Muscle of leg (tissue), 11 donors: ENCODE measurements around the gene NLRP14. TPM values are rescaled to one million over a fixed set of nuclear protein-coding genes. Genes with fewer than 3 reads are reported as not detected.

ENCODE experiments used
- DNase-seq: peaks from one replicate; pipeline ENCODE4 v3.0.0; 2013
- H3K27ac ChIP-seq: one replicate; pipeline ENCODE4 v1.5.1; 2013; ENCODE audit warnings: mild to moderate bottlenecking, low read length, control low read depth
- H3K27me3 ChIP-seq: one replicate; pipeline ENCODE4 v1.6.1; 2013; ENCODE audit warnings: low read length; ENCODE audit not compliant: control insufficient read depth, insufficient read depth
- H3K36me3 ChIP-seq: one replicate; pipeline ENCODE4 v1.6.1; 2013; ENCODE audit warnings: low read length; ENCODE audit not compliant: control insufficient read depth, insufficient read depth
- H3K4me1 ChIP-seq: one replicate; pipeline ENCODE4 v1.6.1; 2013; ENCODE audit warnings: low read length; ENCODE audit not compliant: control insufficient read depth, insufficient read depth
- H3K4me3 ChIP-seq: one replicate; pipeline ENCODE4 v1.5.1; 2013; ENCODE audit warnings: low read length, control low read depth
- H3K9me3 ChIP-seq: replicated peaks from 2 replicates; pipeline ENCODE4 v1.6.1; 2013; ENCODE audit warnings: low read depth, low read length; ENCODE audit not compliant: control insufficient read depth
- WGBS: methylation state at CpG from one replicate; pipeline ENCODE4 v1.1.5; 2013; ENCODE audit warnings: missing lambda C conversion rate; ENCODE audit not compliant: insufficient coverage; 5-methylcytosine and 5-hydroxymethylcytosine counted together
- polyA plus RNA-seq, 8 donors: library from polyadenylated mRNA; unstranded; fragments of 120-200 nt; gene quantifications; one replicate each; pipeline versions ENCODE4 v1.2.1 to v1.2.3, GENCODE V29; 2013; ENCODE audit warnings: inconsistent platforms in 1 of 8, low replicate concordance in 1 of 8; ENCODE audit not compliant: insufficient read length in 8 of 8, insufficient read depth in 1 of 8
- total RNA-seq: library from RNA; stranded (reverse); fragments of 120-200 nt; gene quantifications from one replicate; pipeline ENCODE4 v1.2.4, GENCODE V29; 2013

NLRP14 gene
- total and polyA plus RNA-seq, 9 donors, result 0.04 to 0.07 (median 0.05) TPM; not detected in 1

DNA sequence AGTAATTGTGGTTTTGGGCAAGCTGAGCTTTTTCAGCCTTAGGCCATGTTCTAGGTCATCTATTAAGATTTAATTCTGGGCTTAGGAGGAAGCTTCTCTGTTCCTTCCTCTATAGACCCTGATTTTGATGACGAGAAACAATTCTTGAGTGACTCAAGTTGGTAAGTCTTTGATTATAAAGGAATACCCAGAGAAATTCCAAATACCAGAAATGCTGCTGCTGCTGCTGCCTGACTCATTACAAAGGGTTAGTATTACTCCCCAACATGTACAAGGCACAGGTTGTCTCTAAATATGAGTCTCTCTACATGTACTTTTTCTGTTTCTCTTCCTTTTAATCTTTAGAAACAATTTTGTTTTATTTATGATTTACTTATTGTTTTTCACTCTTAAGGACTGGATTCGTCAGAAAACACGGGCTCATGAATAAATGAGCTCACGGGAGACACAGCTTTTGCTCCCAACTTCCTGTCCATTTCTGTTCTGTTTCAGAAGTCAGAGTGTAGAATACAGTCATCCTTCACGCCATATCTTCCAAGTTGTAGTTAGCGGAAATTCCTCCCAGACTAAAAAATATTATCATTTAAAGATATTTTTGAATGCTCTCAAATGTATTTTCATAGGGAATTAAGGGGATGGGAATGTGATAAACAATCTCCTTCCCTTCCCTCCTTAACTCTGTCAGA lies 36.7 kb downstream of the NLRP14 start:
- no peaks in the 10 kb centered on the region for H3K27me3 ChIP-seq

DNA sequence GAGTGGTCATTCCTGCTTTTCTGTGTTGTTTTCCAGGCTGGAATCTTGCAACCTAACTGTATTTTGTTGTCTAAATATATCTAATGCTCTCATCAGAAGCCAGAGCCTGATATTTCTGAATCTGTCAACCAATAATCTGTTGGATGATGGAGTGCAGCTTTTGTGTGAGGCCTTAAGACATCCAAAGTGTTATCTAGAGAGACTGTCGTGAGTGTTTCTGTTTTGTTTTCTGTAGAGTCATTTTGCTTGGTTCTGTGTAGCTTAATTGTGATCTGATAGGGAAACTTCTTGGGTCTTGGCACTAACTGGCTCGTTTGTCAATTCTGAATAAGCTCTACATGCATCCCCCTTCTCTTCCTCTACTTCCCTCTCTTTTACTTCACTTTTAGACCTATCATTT lies 37.4 kb downstream of the NLRP14 start:
- H3K36me3 ChIP-seq, result no peaks in the 10 kb centered on the region
- no peak for DNase-seq
- no peaks in the 10 kb centered on the region for H3K27me3 ChIP-seq
- no CpG with 5 or more reads among the region's 2 CpGs for WGBS
- H3K4me1 ChIP-seq, result no peaks in the 10 kb centered on the region
- H3K4me3 ChIP-seq, result no peak overlapping the region
- no peak overlapping the region for H3K27ac ChIP-seq
- no peaks in the 10 kb centered on the region for H3K9me3 ChIP-seq

More for the DNA sequence above, 36.7 kb downstream of the NLRP14 start:
- Histone ChIP-seq H3K9me3 (no peaks in the 10 kb centered on the region), H3K4me3 (no peak overlapping the region), H3K27ac (no peak overlapping the region), H3K4me1 (no peaks in the 10 kb centered on the region), H3K36me3 (no peaks in the 10 kb centered on the region)
- no peak for DNase-seq
- WGBS, result no CpG with 5 or more reads among the region's 6 CpGs

- no peak for DNase-seq
- Histone ChIP-seq H3K27ac (no peak overlapping the region), H3K4me1 (no peaks in the 10 kb centered on the region), H3K27me3 (no peaks in the 10 kb centered on the region), H3K4me3 (no peak overlapping the region), H3K9me3 (no peaks in the 10 kb centered on the region), H3K36me3 (no peaks in the 10 kb centered on the region)
- no CpG with 5 or more reads among the region's 1 CpG for WGBS
Observed at GRCh38 chr11:7060868-7061267, 40.6 kb downstream of the NLRP14 start.

DNA sequence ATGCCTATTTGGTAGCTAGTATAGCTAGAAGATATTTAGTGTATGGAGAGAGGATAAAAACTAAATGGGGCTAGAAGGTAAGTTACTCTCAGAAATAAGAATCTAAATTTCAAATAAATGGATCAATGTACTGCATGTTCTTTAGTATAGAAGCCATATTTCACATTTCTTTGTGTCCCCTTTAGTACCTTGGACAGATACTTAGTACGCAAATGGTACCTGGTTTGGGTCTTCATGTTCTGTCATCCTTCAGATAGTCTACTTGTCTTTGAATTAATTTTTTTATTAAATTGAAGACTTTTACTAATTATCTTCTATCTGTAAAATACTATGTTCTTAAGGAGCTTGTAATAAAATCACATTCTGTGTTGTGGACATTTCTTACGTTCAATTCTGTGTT lies 42.3 kb downstream of the NLRP14 start:
- Histone ChIP-seq H3K9me3 (no peaks in the 10 kb centered on the region), H3K27me3 (no peaks in the 10 kb centered on the region), H3K4me3 (no peak overlapping the region), H3K4me1 (no peaks in the 10 kb centered on the region), H3K36me3 (no peaks in the 10 kb centered on the region), H3K27ac (no peak overlapping the region)
- no CpG with 5 or more reads among the region's 2 CpGs for WGBS
- no peak for DNase-seq

DNA sequence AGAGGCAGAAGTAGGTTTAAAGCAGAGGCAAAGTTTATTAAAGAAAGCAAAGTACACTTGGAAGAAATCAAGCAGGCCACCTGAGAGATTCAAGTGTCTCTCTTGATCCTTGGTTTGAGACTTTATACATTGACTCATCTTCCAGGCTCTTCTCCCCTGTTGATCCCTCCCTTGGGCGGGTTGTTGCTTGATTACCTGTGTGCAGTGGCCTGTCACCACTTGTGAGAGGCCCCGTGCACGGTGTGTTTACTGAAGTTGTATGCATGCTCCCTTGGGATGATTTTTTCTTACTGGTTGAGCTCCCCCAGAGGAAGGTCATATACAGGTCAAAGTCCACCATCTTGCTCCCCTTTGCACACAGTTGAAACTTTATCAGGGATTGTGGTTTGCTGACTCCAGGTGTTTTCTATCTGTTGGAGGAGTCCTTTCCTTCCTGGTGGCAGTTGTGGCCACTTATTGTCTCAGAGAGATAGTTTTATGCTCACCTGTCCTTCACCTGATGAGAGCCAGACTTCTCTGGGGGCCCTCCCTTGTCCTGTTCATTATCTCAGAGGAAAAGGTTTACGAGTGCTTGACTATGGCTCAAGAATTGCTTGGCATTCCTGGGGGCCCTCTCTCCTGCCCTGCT lies 52.2 kb downstream of the NLRP14 start:
- no peaks in the 10 kb centered on the region for H3K4me1 ChIP-seq
- DNase-seq, result no peak
- no peaks in the 10 kb centered on the region for H3K27me3 ChIP-seq
- H3K9me3 ChIP-seq, result no peaks in the 10 kb centered on the region
- no peak overlapping the region for H3K4me3 ChIP-seq
- WGBS, result 55% methylated on average over 2 of the region's 4 CpGs
- no peaks in the 10 kb centered on the region for H3K36me3 ChIP-seq
- H3K27ac ChIP-seq, result no peak overlapping the region

- H3K4me1 ChIP-seq, result no peaks in the 10 kb centered on the region
- 62% methylated on average over 13 of the region's 16 CpGs for WGBS
- H3K9me3 ChIP-seq, result peaks cover 2% of the 10 kb centered on the region
- DNase-seq, result no peak
- no peaks in the 10 kb centered on the region for H3K27me3 ChIP-seq
- H3K36me3 ChIP-seq, result no peaks in the 10 kb centered on the region
- no peak overlapping the region for H3K27ac ChIP-seq
- no peak overlapping the region for H3K4me3 ChIP-seq
Observed at GRCh38 chr11:7077101-7077500, 56.8 kb downstream of the NLRP14 start.

GRCh38 chr11:7079545-7080135 lies 59.4 kb downstream of the NLRP14 start:
- no peaks in the 10 kb centered on the region for H3K36me3 ChIP-seq
- no peak for DNase-seq
- no peak overlapping the region for H3K27ac ChIP-seq
- WGBS, result 92% methylated on average over 5 of the region's 7 CpGs
- no peak overlapping the region for H3K4me3 ChIP-seq
- peaks cover 2% of the 10 kb centered on the region for H3K9me3 ChIP-seq
- no peaks in the 10 kb centered on the region for H3K27me3 ChIP-seq
- no peaks in the 10 kb centered on the region for H3K4me1 ChIP-seq

- no peak overlapping the region for H3K27ac ChIP-seq
- H3K27me3 ChIP-seq, result no peaks in the 10 kb centered on the region
- WGBS, result 63% methylated on average over 4 of the region's 4 CpGs
- peaks cover 2% of the 10 kb centered on the region for H3K9me3 ChIP-seq
- H3K4me3 ChIP-seq, result no peak overlapping the region
- H3K4me1 ChIP-seq, result no peaks in the 10 kb centered on the region
- DNase-seq, result no peak
- no peaks in the 10 kb centered on the region for H3K36me3 ChIP-seq
Observed at GRCh38 chr11:7080900-7081299, 60.6 kb downstream of the NLRP14 start.

- WGBS, result no CpG with 5 or more reads among the region's 1 CpG
- DNase-seq, result no peak
- Histone ChIP-seq H3K27me3 (no peaks in the 10 kb centered on the region), H3K36me3 (no peaks in the 10 kb centered on the region), H3K4me1 (no peaks in the 10 kb centered on the region), H3K27ac (no peak overlapping the region), H3K4me3 (no peak overlapping the region), H3K9me3 (peaks cover 2% of the 10 kb centered on the region)
Observed at GRCh38 chr11:7081441-7081840, 61.2 kb downstream of the NLRP14 start.

DNA sequence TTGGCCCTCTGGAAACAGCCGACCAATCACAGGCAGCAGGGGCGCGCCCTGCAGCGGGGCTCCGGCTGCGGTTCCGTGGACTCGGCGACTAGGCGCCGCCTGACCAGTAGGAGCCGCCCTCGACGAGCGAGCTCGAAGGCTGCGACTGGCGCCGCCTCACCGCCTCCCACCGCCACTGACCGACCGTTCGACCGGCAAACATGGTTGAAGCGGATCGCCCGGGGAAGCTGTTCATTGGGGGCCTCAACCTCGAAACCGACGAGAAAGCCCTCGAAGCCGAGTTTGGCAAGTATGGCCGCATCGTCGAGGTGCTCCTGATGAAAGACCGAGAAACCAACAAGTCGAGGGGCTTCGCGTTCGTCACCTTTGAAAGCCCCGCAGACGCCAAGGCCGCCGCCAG lies 68.6 kb downstream of the NLRP14 start, which contains the start of gene RBMXL2:
TSS of gene RBMXL2 (plus strand) at position 78 of the 400 bp plus-strand sequence. CDS start at position 201, 123 bp downstream.
- Histone ChIP-seq H3K27ac (no peak within 1 kb of the TSS), H3K4me1 (no peaks in the 10 kb centered on the region), H3K36me3 (no peaks in the 10 kb centered on the region), H3K4me3 (no peak within 1 kb of the TSS), H3K9me3 (no peaks in the 10 kb centered on the region), H3K27me3 (peaks cover 12% of the 10 kb centered on the region)
- WGBS, result 68% methylated on average over 45 of the region's 45 CpGs
- DNase-seq, result no peak
